HG03060 (cell line): ENCODE measurements around the gene LGALS4.
"Not testable (repeated sequence)": the region's sequence is repeated elsewhere in the genome, so short reads cannot be mapped to it uniquely, and the experiment has no call there.

ENCODE experiments used
- ATAC-seq: cut with Tn5 transposase; IDR thresholded peaks from one replicate; pipeline ENCODE4 v1.9.1; 2021; ENCODE audit warnings: low read depth, moderate number of reproducible peaks; ENCODE audit not compliant: unreplicated experiment

Gene LGALS4, protein sequence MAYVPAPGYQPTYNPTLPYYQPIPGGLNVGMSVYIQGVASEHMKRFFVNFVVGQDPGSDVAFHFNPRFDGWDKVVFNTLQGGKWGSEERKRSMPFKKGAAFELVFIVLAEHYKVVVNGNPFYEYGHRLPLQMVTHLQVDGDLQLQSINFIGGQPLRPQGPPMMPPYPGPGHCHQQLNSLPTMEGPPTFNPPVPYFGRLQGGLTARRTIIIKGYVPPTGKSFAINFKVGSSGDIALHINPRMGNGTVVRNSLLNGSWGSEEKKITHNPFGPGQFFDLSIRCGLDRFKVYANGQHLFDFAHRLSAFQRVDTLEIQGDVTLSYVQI

DNA sequence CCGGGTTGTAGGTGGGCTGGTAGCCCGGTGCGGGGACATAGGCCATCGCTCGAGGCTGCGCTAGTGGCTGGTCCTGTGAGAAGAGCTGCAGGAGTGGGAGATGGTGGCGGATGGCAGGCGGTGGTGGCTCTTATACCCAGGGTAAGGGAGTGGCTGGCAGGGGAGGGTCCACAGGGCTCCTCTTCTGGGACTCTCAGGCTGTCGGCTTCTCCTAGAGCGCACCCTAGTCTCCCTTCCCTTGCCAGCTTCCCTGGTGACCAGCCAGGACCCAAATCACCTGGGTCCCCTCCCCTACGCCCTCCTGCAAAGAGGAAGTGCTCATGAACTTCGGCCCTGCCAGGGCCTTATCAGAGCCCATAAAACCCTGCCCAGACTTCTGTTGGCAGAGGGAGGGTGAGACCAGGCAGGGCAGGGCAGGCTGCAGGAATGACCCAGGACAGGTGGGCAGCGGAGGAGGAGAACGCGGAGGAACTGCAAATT lies at the start of gene LGALS4:
LGALS4 (minus strand) TSS at position 105 of the 480 bp plus-strand sequence; CDS start at position 46, 59 bp downstream.
- ATAC-seq = no peak

DNA sequence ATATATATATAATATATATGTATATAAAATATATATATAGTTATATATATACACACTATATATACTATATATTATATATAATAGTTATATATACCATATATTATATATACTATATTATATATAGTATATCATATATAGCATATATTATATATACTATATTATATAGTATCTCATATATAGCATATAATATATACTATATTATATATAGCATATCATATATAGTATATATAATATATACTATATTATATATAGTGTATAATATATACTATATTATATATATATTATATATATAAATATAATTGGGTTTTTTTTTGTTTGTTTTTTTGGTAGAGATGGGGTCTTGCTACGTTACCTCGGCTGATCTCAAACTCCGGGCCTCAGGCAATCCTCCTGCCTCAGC lies 48.6 kb upstream of the LGALS4 start:
- ATAC-seq = no peak

DNA sequence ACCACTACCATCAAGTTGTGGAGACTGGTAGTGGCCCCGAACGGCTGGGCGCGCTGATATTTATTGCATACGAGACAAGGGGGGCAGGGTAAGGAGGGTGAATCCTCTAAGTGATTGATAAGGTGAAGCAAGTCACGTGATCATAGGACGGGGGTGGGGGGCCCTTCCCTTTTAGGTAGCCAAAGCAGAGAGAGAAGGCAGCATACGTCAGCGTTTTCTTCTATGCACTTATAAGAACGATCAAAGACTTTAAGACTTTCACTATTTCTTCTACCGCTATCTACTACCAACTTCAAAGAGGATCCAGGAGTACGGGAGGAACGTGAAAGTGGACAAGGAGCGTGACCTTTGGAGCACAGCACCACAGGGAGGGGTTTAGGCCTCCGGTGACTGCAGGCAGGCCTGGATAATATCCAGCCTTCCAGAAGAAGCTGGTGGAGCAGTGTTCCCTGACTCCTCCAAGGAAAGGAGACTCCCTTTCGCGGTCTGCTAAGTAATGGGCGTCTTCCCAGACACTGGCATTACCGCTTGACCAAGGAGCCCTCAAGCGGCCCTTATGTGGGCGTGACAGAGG lies 47.0 kb upstream of the LGALS4 start:
- not testable (repeated sequence) for ATAC-seq

DNA sequence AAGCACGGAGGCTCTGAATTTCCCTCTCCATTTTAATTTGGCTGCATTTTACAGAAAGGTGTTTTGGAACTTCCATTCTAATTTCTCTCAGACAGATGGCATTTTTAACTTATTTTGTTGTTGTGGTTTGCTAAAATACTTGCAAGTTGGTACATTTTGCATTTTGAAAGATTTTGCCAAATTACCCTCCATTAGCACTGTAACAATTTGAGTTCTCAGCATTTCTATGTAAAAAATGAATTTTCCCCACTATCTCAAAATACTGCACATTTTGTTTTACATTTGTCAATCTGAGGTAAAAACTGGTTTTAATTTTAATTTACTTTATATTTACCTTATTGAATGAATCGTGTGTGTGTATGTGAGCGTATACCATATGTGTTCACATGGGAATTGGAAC lies 44.1 kb upstream of the LGALS4 start:
- no peak for ATAC-seq

DNA sequence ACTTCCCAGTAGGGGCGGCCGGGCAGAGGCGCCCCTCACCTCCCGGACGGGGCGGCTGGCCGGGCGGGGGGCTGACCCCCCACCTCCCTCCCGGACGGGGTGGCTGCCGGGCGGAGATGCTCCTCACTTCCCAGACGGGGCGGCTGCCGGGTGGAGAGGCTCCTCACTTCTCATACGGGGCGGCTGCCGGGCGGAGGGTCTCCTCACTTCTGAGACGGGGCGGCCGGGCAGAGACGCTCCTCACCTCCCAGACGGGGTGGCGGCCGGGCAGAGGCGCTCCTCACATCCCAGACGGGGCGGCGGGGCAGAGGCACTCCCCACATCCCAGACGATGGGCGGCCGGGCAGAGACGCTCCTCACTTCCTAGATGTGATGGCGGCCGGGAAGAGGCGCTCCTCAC lies 43.0 kb upstream of the LGALS4 start:
- ATAC-seq = not testable (repeated sequence)

DNA sequence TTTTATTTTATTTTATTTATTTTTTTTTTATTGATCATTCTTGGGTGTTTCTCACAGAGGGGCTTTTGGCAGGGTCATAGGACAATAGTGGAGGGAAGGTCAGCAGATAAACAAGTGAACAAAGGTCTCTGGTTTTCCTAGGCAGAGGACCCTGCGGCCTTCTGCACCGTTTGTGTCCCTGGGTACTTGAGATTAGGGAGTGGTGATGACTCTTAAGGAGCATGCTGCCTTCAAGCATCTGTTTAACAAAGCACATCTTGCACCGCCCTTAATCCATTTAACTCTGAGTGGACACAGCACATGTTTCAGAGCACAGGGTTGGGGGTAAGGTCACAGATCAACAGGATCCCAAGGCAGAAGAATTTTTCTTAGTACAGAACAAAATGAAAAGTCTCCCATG lies 42.2 kb upstream of the LGALS4 start:
- ATAC-seq = not testable (repeated sequence)

DNA sequence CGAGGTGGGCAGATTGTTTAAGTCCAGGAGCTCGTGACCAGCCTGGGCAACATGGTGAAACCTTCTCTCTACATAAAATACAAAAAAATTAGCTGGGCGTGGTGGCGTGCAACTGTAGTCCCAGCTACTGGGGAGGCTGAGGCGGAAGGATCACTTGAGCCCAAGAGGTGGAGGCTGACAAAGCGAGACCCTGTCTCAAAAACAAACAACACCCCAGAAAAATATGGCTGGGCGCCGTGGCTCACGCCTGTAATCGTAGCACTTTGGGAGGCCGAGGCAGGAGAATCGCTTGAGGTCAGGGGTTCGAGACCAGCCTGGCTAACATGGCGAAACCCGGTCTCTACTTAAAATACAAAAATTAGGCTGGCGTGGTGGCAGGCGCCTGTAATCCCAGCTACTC lies 40.5 kb upstream of the LGALS4 start:
- no peak for ATAC-seq

DNA sequence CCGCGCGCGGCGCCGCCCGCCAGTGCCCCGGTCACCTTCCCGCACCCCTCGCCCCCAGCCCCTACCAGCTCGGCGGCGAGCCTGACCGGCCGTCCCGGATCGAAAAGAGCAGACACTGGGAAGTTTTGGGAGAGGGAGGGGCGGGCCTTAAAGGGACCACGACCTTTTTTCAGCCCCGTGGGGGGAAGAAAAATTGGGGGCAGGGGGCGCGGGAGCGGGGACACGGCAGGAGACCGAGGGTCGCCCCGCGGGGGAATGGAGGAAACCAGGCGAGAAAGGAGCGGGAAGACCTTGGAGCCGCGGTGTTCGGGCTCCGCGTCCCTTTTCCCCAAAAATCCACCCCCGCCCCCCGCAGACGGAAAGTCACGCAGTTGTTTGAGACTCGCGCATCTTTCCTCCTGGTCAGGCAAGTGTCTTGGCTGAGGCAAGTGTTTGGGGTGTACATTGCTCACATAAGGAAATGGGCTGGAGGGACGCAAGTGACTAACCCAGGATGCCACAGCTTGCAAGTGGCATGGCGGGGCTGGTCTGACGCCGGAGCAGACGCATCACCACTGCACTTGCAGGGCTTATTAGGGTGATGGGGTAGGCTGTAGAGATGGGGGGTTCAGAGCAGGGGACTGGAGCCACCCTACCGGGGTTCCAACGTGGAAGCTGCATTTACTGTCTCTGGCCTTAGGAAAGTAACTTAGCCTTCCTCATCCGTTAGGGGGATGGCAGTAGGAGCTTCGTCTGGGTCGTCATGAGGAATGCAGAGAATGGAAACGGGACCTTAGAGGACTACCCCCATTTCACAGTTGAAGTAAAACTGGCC lies 39.7 kb upstream of the LGALS4 start:
- ATAC-seq = no peak

DNA sequence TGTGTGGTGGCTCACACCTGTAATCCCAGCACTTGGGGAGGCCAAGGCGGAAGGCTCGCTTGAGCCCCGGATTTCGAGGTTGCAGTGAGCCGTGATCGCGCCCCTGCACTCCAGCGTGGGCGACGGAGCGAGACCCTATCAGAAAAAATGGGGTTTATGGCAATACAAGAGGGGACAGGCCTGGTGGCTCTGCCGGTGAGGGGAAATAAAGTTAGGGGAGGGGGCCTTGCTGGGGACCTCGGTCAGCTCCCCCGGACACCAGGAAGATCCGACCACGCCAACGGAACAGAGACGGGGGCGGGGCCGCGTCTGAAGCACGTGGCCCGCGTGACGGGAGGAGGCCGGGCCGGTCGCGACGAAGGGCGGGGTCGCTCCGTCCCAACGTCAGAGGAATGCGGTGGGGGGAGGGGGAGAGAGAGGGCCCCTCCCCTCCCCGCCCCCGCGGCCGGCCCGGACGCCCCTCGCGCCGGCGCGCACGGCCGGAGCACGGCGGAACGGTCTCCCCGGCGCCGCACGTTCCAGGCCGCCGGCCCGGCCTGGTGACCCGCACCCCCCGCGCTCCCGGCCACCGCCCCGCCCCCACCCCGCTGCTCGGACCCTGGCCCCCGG lies 39.0 kb upstream of the LGALS4 start:
- ATAC-seq = no peak

DNA sequence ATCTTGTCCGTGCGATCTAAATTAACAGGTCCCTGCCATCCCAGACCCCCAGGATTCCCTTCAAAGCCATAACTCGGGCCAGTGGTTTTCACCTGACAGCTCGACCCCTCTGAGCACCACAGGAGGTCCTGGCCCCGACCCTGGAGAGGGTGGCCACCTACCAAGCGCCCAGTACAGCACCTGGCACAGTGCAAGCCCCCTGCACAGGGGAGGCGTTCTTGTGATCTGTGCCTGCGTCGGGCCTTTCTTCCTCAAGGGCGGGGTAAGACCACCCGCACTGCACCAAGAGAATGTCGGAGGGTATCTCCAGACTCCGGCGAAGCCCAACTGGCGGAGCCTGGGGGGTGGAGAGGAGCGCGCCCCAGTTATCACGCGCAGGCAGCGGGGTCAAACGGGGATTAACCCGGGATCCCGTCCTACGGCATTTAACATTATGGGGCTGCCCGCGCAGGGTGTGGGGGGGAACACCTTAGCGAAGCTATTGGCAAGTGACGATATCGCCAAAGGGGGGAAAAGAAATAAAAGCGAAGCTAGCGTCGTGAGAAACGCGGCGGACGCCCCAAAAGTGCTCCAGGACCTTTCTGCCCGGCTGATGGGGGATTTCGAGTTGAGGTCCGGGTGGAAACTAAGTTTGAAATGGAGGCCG lies 38.4 kb upstream of the LGALS4 start:
- ATAC-seq = no peak

DNA sequence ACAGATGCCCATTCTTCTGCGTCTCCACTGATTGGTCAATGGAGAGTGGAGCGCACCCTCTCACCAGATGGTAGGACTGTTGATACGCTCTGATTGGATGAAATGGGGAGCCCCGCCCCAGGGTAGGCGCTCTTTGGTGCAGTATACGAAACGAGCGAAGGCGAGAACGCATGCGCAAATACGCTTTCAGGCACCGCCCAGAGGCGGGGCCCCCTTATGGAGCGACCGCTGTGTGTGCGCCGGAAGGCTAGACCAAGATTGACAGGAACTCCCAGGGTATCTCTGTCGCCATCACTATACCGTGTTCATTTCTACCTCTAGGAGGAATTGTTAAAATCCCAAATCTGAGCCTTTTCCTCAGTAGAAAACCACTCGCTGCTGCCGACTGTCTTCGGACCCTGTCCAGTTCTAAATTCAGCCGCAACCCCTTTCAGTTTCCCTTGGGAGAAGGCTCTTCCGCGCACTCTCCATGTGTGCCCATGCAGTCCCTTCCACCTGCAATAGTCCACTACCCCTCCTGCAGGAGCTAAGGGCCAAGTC lies 37.8 kb upstream of the LGALS4 start:
- ATAC-seq = peak; percentile 82

DNA sequence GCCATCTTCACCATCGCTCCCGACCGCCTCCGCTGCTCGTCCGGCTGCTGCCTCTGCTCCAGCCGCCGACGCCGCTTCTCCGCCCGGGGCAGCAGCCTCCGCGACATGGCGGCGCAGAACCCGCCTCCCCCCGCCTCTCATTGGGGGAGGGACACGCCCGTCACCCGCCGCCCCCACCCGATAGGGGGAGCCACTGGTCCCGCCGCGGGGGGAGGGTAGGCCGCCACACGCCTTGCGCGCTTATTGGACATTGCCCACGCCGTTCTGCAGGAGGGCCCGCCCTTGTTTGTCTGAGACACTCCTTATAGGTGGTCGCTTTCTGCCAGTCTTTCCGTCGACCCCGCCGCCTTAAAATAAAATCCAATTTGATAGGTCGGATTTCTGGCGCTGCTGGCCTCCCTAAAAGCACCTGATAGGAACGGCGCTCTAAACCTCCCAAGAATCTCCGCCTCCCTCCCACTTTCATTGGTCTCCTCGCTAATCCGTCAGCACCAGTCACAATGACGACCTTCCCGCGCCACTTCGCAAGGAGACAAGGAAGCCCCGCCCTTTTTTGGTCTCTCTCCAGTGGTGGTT lies 37.2 kb upstream of the LGALS4 start, which contains the start of gene HNRNPL:
HNRNPL (minus strand) TSS at position 127 of the 576 bp plus-strand sequence; CDS start at position 107, 20 bp downstream.
- ATAC-seq = peak; percentile 35

DNA sequence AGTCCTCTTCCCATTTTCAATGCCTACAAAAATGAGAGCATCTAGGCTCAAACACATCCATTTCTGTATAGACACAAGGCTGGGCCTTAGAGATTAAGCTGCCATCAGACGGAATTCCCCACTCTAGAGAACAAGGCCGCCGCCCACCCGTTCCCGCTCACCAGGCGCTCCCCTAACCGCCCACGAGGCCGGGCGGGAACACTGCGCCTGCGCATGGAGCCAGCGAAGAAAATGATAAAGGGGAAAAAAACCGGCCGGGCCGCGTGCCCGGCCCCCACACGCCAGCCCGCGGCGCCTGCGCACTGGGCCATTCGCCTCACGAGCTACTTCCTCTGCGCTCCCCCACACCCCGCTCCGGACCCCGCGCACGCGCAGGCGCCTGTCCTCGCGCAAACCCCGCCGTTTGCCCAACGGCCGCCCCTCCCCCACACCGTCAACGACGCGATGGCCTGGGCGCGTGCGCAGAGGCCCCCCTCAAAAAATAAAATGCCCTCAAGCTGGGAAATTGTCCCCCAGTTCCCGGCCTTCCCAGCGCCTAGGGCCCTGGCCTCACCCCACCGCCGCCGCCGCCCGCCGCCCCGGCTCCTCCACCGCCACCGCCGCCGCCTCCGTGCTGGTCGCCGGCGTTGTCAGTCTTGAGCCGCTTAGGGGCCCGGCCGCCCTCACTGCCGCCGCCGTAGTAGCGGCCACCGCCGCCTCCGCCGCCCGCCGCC lies 36.6 kb upstream of the LGALS4 start:
- ATAC-seq = no peak

DNA sequence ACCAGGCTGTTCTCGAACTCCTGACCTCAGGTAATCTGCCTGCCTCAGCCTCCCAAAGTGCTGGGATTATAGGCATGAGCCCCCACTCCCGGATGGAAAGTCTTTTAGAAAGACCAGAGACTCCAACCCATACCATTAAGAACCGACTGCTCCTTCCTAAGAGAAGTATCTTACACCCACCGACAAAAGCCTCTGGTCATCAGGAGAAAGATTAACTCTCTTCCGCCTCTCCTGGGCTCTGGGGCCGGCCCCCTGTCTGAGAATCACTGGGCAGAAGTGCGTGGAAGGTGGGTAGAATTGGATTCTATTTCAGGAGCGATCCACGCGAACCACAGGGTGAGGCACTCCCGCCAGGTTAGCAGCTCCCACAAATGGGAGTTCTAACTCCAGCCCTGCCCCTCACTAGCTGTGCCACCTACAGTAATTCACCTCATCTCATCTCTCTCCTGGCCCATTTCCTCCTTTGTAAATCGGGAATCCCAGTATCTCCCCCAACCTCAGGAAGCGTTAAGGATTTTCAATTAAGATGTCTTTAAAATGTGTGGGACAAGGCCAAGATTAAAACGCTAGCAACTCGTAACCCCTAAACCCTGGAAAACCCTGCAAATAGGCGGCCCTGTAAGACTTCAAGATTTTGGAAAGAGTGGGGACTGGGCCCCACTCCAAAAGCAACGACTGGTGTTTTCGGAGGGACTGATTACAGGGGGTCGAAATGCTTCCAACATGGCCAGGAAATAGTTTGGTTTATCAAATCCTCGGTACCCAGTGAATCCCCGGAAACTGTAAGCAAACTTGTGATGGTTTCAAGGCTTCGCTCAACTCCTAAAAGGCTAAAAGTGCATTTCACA lies 35.8 kb upstream of the LGALS4 start:
- ATAC-seq = no peak

DNA sequence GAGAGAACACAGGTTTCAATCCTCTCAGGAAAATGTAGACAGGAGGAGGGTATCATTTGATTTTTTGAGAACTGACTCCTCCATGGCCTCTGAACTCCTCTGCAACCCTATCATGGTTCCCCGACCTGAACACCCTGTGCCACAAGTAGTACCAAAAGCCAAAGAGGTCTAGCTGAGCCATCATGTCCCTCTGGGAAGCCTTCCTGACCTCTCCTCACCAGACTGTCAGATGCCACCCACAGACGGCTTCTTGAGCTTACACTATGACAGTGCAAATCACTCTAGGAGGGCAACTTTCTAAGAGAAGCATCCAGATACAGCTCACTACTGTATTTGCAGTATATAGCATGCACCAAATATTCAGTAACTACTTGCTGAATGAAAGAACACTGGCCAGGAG lies 33.4 kb upstream of the LGALS4 start:
- no peak for ATAC-seq

DNA sequence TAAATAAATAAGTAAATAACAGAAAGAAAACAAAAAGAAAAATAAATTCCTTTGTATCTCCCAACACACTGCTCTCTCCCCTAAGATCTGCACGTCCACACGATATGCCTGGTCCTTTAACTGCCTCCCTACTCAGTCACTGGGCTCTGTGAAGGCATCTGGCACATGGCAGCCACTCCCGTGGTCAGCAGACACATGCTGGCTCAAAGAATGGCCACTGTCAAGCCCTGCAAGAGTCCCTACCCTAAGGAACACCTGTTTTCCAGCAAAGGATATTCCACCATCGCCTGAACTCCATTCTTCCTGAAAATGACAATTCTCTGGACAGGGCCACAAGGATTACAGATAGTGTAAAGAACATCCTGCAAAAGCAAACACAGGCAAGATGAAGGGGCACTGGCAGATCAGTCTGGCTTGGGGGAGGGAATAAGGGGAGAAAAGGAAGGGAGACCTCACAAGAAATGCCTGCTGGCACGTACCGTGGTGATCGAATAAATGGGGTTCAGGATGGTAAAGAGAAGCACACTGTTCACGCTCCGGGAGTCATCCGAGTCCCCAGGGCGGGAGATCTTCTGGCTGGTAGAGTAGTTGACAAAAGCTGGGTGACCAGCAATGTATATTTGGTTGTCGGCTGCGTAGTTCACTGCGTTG lies 32.8 kb upstream of the LGALS4 start:
- ATAC-seq = no peak

DNA sequence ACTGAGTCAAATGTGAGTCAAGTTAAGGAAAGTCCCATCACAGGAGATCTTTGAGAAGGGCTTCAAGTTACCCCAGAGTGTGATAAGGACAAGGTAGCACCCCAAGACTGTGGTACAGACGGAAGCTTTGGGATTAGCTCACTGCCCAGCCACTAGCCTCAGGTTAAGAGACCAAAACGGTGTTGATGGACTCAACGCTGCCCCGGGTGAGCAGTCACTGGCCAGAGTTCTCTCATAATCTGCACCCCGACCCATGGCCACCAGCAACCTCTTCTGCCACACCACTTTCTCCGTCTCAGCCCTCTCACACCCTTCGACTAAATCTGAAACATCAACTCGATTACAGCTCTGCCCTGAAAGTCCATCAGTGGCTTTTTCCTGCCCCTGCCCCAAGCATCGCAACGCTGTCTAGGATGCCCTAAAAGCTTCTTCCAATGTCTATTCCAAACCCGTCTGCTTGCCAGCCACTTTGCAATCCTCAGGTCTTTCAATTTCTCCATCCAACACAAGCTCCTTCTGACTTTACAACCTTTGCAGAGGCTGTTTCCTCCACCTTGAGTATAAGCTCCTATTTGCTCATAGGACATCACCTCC lies 31.4 kb upstream of the LGALS4 start:
- no peak for ATAC-seq
